GM19193 (cell line): ENCODE measurements around the gene TRAPPC2L.

ENCODE experiments used
- POLR2A ChIP-seq: IDR thresholded peaks from 4 replicates; pipeline ENCODE4 v1.6.1; 2011; ENCODE audit not compliant: insufficient read depth, insufficient read length; ENCODE audit errors: extremely low read depth

Gene TRAPPC2L

DNA sequence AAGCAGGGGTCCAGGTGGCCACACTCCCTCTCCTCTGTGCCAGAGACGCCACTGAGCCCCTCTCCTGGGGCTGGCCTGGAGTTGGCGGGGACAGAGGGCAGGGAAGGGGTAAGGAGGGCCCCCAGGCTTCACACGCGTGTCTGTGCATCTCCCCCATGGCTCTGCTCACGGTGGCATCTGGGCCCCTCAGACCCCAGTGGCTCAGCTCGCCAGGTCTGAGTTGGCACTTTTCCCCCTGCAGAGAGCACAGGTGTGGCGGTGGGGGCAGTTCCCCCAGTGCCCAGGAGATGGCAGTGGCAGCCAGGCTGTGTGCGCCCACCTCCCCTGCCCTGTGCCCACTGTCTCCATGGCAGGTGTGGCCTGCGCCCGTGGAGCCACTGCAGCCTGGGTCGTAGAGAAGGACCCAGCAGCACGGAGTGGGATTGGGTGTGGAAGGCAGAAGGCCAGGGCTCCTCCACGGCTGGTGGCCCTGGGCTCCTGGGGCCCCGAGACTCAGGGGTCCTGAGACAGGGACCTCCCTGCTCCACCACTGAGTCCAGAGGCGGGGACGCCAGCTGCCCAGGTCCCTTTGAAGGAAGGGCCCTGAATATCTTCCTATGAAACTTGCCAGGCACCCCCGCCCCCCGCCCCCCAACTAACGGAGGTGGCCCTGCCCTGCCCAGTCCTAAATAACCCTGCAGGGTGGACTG, 40.9 kb upstream of the TRAPPC2L start:
- TF ChIP-seq POLR2A, result no peak

- no peak for TF ChIP-seq POLR2A
Measured at GRCh38 chr16:88816736-88817535, 40.0 kb upstream of the TRAPPC2L start.

GRCh38 chr16:88817785-88818574, 38.9 kb upstream of the TRAPPC2L start:
- TF ChIP-seq POLR2A, result no peak

- TF ChIP-seq POLR2A, result no peak
Measured at GRCh38 chr16:88818575-88818874, 38.4 kb upstream of the TRAPPC2L start.

DNA sequence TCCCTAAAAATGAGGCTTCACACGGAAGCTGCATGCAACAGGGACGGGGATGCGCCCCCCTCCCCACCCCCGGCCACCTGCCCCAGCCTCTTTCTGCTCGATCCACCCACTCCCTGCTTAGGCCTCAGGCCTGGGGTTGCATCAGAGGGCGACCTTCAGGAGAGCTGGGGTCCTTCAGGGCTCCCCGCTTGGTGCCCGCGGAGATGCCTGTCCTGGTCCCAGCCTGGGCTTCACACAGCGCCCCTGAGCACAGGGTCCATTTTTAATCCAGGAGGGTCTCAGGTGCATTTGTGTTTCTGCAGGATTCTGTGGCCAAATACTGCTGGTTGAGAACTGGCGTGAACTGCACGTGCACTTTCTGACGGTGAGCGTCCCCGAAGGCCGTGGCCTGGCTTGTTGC, 37.8 kb upstream of the TRAPPC2L start:
- no peak for TF ChIP-seq POLR2A

GRCh38 chr16:88820385-88821025, 36.4 kb upstream of the TRAPPC2L start:
- no peak for TF ChIP-seq POLR2A

- TF ChIP-seq POLR2A, result no peak
Measured at GRCh38 chr16:88821168-88821850, 35.6 kb upstream of the TRAPPC2L start.

DNA sequence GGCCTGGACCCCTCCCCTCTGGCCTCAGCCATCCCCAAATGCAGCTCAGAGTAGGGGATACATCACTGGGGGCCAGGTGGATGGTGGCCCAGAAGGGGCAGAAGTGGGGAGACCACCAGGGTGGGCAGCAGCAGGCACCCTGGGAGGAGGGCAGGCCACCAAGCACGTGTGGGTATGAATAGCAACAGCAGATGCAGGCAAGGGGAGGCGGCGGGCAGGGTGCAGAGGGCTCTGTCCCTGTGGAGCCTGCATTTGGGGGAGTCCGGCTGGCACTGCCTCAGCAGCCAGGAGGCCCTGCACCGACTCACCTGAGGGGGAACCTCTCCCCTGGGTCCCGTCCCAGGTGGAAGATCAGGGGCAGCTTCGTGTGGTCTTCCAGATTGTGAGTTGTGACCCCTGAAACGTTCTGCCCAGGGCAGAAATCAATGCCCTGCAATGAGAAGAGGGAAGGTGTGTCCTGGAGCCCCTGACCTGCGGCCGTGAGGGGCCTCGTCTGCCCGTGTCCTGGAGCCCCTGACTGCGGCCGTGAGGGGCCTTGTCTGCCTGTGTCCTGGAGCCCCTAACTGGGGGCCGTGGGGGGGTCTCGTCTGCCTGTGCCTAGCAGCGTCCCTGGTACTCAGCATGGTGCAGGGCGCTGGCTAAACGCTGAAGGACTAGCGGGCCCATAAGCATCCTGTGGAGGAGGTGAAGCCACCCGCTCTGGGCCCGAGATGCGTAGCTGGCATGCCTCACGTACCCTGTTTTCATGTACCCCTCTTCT, 34.5 kb upstream of the TRAPPC2L start:
- no peak for TF ChIP-seq POLR2A

- no peak for TF ChIP-seq POLR2A
Measured at GRCh38 chr16:88824256-88825077, 32.5 kb upstream of the TRAPPC2L start.

GRCh38 chr16:88825146-88825545, 31.8 kb upstream of the TRAPPC2L start:
- TF ChIP-seq POLR2A, result no peak

- no peak for TF ChIP-seq POLR2A
Measured at GRCh38 chr16:88826070-88826840, 30.7 kb upstream of the TRAPPC2L start.

DNA sequence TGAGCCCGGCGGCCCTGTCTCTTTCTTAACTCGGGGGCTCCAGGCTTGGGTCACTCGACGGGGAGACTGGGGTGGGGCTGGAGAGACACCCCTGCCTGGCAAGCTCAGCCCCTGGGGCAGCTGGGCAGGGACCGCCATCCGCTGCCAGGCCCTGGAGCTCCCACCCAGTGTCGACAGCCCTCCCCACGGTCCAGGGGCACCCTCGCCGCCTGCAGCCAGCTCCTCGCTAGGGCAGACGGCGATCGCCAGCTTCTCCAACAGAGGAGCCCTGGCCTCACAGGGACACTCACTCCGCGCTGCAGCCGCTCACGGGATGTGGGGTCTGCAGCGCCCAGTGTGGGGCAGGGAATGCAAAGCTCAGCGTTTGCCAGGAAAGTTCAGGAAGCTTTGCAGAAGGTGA, 29.2 kb upstream of the TRAPPC2L start:
- TF ChIP-seq POLR2A, result no peak
